Measurements from ENCODE around the gene SOX2.
A peak's percentile ranks its signal among the peaks of the same experiment; 100 is the strongest.

GRCh38 chr3:181726351-181727330, 14.9 kb downstream of the SOX2 start:
- TF ChIP-seq, protein P1, sequence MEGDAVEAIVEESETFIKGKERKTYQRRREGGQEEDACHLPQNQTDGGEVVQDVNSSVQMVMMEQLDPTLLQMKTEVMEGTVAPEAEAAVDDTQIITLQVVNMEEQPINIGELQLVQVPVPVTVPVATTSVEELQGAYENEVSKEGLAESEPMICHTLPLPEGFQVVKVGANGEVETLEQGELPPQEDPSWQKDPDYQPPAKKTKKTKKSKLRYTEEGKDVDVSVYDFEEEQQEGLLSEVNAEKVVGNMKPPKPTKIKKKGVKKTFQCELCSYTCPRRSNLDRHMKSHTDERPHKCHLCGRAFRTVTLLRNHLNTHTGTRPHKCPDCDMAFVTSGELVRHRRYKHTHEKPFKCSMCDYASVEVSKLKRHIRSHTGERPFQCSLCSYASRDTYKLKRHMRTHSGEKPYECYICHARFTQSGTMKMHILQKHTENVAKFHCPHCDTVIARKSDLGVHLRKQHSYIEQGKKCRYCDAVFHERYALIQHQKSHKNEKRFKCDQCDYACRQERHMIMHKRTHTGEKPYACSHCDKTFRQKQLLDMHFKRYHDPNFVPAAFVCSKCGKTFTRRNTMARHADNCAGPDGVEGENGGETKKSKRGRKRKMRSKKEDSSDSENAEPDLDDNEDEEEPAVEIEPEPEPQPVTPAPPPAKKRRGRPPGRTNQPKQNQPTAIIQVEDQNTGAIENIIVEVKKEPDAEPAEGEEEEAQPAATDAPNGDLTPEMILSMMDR (IDR thresholded peaks at IDR 0.05; ENCODE audit: poor library complexity): peak; percentile 23
- TF ChIP-seq EZH2phosphoT487 (IDR thresholded peaks at IDR 0.05; ENCODE audit: low read depth, severe bottlenecking, unreplicated experiment) (peak; percentile 90), EZH2 (IDR thresholded peaks at IDR 0.05; ENCODE audit: borderline replicate concordance) (peak; percentile 72)
